ENCODE data around the gene HMGN3.

Gene HMGN3

GRCh38 chr6:79232696-79233462 is 1.6 kb downstream of the HMGN3 start:
- TF ChIP-seq, protein P1, sequence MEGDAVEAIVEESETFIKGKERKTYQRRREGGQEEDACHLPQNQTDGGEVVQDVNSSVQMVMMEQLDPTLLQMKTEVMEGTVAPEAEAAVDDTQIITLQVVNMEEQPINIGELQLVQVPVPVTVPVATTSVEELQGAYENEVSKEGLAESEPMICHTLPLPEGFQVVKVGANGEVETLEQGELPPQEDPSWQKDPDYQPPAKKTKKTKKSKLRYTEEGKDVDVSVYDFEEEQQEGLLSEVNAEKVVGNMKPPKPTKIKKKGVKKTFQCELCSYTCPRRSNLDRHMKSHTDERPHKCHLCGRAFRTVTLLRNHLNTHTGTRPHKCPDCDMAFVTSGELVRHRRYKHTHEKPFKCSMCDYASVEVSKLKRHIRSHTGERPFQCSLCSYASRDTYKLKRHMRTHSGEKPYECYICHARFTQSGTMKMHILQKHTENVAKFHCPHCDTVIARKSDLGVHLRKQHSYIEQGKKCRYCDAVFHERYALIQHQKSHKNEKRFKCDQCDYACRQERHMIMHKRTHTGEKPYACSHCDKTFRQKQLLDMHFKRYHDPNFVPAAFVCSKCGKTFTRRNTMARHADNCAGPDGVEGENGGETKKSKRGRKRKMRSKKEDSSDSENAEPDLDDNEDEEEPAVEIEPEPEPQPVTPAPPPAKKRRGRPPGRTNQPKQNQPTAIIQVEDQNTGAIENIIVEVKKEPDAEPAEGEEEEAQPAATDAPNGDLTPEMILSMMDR (conservative IDR thresholded peaks at IDR 0.05; ENCODE audit: low read depth, low read length) = no peak
- H3K4me3 ChIP-seq (ENCODE audit: low read length) = peak overlapping the region; percentile 95
- DNase-seq (ENCODE audit: low read depth) = no peak

DNA sequence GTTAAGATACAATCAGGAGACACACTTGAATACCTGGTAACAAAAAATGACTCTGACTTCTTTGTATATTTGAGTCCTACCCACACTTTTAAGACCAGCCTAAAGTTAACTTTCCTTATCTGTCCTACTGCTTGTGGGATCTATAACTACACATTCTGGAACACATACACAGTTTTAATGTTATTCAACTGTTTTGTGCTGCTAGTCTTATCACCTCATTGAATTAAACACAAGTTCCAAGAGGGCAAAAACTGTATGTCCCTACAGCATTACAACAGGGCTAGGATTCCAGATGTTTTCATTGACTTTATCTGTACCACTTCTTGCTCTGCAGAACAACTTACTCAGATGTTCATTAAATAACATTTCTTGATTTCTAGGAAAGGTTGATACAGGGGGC is 2.8 kb downstream of the HMGN3 start:
- H3K4me3 ChIP-seq (ENCODE audit: low read length) = no peak overlapping the region
- TF ChIP-seq, protein P1 (conservative IDR thresholded peaks at IDR 0.05; ENCODE audit: low read depth, low read length) = no peak
- no peak for DNase-seq (ENCODE audit: low read depth)

- TF ChIP-seq, protein P1 (conservative IDR thresholded peaks at IDR 0.05; ENCODE audit: low read depth, low read length) = no peak
- no peak for DNase-seq (ENCODE audit: low read depth)
- H3K4me3 ChIP-seq (ENCODE audit: low read length) = no peak overlapping the region
These were observed 3.4 kb downstream of the HMGN3 start for GRCh38 chr6:79231101-79231500.

- DNase-seq (ENCODE audit: low read depth) = no peak
- TF ChIP-seq, protein P1 (conservative IDR thresholded peaks at IDR 0.05; ENCODE audit: low read depth, low read length) = no peak
- no peak overlapping the region for H3K4me3 ChIP-seq (ENCODE audit: low read length)
These were observed 4.3 kb downstream of the HMGN3 start for GRCh38 chr6:79230149-79230548.

- no peak for DNase-seq (ENCODE audit: low read depth)
- TF ChIP-seq, protein P1 (conservative IDR thresholded peaks at IDR 0.05; ENCODE audit: low read depth, low read length) = no peak
- H3K4me3 ChIP-seq (ENCODE audit: low read length) = no peak overlapping the region
These were observed 7.0 kb downstream of the HMGN3 start for GRCh38 chr6:79227445-79227844.

DNA sequence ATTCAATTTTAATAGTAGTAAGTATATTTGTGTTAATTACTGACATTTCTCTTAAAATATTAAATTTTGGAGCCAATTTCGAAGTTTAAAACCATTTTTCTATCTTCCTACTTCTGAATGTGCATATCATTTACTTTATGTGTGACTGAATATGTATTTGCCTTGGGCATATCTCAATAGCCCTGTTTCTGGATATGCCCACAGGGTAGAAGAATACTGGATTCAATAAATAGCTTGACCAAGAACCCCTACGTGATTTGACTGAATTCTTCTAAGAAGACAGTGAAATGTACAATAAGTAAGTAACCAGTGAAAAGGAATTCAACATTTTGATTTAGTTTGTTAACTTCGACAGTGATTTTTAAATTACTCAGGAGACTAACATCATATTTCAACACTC is 7.8 kb downstream of the HMGN3 start:
- no peak overlapping the region for H3K4me3 ChIP-seq (ENCODE audit: low read length)
- TF ChIP-seq, protein P1 (conservative IDR thresholded peaks at IDR 0.05; ENCODE audit: low read depth, low read length) = no peak
- no peak for DNase-seq (ENCODE audit: low read depth)
